ENCODE data around the gene VPS45.

The VPS45 gene

DNA sequence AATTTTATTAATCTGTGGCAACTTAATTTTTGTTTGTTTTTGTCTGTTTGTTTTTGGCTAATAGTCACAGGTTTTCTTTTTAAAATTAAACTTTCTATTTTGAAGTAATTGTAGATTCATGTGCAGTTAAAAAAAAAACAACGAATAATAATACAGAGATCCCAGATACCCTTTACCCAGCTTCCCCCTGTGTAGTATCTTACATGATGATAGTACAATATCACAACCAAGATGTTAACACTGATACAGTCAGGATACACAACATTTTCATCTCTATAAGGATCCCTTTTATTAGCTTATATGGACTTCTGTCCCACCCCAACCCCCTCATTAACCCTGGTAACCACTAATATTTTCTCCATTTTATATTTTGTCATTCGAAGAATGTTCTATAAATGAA lies 5.9 kb downstream of the VPS45 start:
- no peak for DNase-seq (ENCODE audit: low read depth in 3 of 3)

DNA sequence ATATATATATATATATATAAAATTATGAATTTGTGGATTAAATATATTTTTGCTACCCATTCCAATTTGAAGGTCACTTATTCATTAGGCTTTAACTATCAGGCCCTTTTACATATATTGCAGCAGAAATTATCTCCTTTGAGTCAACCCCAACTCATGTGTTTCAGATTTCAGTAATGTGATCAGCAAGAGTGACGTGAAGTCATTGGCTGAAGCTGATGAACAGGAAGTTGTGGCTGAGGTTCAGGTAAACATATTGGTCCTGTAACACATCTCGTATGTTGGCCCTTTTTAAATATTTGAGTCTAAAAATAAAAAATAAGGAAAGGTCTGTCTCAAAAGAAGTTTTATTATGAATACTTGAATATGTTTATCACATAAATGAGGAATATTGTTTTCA lies 8.5 kb downstream of the VPS45 start:
- no peak for DNase-seq (ENCODE audit: low read depth in 3 of 3)

DNA sequence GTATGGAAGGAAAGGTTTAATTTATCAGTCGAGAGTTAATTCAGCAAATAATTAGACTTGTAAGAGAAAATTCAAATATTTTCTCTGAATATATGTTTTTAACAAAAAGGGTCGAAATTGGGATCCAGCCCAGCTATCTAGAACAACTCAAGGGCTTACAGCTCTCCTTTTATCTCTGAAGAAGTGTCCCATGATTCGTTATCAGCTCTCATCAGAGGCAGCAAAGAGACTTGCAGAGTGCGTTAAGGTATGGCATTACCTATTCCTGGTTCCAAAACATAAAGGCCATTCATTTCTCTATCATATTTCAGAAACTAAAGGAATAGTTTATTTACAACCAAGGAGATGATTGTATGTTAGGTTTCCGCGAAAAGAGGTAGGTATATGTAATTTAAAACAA lies 9.4 kb downstream of the VPS45 start:
- DNase-seq (ENCODE audit: low read depth in 3 of 3), result no peak

DNA sequence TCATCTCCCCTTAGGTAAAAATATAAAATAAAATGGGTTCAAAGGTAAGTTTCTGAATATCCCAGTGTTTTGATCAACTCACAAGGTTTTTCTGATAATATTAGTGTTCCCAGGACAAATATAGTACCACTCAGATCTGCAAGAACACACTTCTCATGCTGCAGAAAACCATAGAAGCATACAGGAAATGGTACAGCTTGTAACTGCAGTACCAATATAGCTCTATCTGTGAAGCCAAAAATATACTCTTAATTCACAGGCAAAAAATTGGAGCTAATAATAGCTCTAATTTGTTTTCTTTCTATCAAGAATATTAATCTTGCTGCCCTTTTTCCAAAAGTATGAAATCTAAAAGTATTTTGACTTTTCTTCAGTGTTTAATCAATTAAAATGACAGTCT lies 13.2 kb downstream of the VPS45 start:
- DNase-seq (ENCODE audit: low read depth in 3 of 3), result no peak

DNA sequence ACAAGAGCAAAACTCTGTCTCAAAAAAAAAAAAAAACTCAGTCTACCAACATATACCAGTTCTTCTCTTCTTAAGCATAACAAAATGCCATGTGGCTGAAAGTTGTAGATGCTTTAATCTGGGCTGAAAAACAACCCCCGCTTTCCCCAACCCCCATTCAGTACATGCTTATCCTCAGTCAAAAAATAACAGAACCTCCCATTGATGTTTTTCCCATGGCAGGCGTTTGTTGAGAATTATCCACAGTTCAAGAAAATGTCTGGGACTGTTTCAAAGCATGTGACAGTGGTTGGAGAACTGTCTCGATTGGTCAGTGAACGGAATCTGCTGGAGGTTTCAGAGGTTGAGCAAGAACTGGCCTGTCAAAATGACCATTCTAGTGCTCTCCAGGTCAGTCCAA lies 14.9 kb downstream of the VPS45 start:
- DNase-seq (ENCODE audit: low read depth in 3 of 3), result no peak

DNA sequence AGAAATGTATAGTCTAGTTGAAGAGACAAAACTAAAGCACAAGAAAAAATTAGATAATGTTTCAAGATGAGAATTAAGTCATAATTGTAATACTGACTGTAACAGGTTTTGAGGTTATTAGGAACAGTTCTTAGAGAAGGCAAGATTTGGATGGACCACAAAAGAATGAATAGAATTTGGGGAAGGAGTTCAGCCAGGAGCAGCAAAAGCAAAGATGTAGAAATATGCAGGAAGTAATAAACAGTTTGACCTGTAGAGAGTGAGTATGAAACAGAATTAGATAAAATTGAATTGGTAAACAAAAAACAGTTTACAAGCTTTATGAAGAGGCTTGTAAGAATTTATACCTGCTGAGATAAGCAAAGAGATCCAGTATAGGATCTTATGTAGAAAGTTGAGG lies 16.3 kb downstream of the VPS45 start:
- DNase-seq (ENCODE audit: low read depth in 3 of 3), result no peak

DNA sequence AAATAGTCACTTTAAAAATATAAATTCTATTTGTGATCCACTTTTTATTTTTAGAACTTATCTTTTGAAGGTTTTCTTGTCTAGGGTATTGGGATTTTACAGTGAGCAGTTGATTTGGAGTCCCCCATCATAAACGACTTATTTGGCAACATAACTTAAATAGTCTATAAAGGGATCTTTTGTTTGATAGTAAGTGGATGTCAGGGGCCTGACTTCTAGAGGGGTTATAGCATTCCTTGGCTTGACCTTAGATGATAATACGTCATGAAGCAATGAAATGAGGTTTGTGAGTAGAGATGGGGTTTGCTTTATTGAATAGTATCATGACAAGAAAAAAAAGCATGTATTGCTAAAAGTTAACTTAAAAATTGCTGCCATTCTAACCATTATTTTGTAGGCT lies 17.8 kb downstream of the VPS45 start:
- no peak for DNase-seq (ENCODE audit: low read depth in 3 of 3)

DNA sequence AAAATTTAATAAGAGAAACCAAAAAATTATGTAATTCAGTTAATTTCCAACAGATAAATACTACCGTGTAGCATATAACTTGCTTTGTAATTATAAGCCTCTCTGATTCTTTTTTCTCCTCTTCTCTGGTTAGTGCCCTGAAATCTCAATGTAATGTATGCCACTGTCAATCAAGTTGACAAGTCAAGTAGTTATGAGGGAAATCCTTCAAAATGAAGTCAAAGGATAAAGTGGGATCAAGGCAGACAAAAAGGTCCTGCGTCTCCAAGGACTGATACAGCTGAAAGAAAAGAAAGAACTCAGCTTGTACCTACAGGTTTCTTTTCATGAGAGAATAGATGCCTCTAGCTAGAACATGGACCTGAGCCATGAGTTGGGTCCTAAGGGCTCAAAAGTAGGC lies 19.8 kb downstream of the VPS45 start:
- DNase-seq (ENCODE audit: low read depth in 3 of 3), result no peak

DNA sequence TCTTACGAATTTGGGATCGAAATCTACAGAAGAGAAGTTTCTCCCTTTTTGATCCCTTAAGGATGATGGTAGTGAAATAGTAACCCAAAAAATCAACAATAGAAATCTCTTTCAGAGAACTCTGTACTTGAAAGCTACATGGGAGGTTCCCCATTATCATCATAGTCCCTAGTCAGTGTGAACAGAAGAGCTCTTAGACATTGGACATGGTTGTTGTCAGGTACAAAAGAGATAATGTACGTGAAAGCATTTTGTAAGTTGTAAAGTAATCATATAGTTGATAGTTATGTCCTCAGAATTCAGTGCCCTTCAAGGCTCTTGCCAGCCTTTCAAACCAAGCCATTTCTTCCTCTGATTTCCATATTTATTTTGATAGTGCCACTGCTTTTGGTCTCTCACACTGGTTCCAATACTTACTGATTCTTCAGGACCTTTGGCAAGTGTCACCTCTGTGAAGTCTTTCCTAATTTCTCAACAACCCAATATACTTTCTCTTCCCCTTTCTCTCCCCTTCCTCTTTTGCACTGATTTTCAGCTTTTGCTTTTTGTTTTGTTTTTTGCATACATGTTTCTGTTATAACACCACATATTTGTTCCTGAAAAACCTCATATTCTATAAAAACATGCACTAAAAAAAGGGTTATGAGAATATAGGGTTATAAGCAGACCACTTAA lies 22.4 kb downstream of the VPS45 start:
- DNase-seq (ENCODE audit: low read depth in 3 of 3), result no peak

DNA sequence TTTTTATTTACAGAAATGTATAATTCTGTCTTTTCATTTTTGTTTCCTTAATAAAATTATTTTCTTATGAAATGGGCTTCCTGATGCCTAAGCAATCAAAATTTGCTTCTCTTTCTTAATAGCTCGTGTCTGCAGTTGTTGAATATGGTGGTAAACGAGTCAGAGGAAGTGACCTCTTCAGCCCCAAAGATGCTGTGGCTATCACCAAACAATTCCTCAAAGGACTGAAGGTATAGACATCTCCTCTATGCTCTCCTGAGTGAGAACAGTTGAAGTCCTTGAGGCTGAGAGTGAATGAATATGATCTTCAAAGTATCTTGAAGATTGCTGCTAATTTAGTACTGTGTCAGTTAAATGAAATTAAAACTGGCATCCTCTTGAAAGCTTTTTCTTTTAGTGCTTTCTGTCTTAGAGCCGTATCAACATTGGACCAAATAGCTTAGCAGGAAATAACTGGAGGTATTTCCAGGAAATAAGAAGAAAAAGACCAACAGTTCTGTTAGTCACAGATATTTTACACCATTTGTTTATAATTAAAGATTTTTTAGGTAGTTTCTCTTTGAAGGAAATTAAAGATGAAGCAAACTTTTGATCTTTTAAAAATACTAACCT lies 24.7 kb downstream of the VPS45 start:
- no peak for DNase-seq (ENCODE audit: low read depth in 3 of 3)

DNA sequence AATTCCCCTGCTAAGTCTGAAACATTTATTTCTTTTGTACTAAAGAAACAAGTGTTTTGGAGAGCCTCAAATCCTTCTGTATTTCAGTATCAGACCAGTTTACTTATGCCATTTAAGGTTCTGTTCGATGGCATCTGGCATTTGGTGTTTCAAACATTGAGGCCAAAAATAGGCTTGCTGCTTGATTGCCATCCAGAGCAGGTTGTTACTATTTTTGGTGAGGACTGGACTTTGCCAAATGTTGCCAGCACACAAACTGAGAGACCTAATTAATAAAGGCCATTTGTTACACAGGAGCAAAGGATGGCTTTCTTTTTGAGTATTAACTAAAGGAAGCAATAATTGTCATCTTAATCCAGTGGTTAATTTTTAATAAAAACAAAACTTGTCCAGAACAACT lies 26.2 kb downstream of the VPS45 start:
- no peak for DNase-seq (ENCODE audit: low read depth in 3 of 3)

DNA sequence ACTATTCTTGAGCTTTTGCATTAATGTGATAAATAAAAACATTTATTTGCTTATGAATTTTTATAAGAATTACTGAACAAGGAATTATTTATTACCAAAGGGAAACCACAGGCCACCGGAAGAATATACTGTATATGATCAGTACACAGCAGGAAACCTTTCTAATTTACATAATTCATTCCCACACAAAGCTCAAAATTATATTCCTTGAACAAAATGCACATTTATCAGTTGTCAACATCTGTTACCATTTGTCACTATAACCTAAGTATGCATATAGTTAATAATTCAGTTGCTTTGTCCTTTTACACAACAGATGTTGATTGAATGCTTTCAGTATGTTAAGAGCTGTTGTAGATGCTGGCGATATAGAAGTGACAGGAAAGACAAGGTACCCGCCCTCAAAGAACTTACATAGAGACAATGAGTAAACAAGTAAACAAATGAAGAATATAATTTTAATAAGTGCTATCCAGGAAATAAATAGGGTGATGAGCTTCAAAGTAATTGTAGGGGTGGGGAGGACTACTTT lies 27.2 kb downstream of the VPS45 start:
- DNase-seq (ENCODE audit: low read depth in 3 of 3), result no peak

DNA sequence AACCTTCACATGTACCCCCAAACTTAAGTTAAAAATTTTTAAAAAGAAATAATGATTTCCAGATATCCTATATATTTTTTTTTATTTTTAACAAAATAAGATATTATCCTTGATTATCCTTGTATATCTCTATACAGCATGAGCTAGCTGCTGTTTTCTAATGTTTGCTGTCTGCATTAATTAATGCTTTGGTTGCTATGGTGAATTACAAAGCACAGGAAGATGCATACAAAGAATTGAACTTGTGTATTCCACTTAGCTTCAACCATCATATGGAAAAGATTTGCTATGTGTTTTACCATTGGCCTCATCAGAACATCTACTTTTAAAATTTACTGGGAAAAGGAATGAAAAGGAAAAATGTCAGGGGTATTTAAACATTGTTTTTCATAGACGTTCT lies 35.4 kb downstream of the VPS45 start:
- DNase-seq (ENCODE audit: low read depth in 3 of 3), result no peak

DNA sequence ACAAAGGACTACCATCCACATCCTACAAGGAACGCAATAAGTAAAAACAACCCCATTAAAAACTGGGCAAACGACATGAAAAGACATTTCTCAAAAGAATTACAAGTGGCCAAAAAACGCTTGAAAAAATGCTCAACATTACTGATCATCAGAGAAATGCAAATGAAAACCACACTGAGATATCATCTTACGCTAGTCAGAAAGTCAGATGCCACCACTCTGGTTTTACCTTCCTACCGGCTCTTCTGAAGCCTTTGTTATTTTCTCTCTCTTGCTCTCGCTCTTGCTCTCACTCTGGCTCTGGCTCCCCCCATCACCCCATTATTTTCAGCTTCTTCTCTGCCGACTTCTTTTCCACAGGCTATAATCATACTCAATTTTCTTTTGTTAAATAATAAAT lies 38.8 kb downstream of the VPS45 start:
- no peak for DNase-seq (ENCODE audit: low read depth in 3 of 3)

DNA sequence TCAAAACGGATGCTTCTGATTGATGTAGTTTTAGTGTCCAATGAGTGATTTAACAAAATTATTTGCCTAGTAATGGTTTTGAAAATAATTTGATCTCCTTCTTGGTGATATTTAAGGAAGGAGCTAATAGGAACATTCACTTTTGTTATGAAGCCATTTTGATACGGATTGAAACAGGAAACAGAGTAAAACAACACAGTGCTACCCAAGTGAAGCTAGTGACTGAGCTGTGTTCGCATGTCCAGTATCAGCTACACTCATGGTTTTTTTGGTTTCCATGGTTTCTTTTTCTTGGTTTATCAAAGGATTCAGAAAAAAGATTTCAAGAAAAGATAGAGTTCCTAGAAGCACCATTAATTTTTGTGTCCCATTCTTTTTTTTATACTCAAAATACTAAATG lies 42.0 kb downstream of the VPS45 start:
- DNase-seq (ENCODE audit: low read depth in 3 of 3), result no peak

DNA sequence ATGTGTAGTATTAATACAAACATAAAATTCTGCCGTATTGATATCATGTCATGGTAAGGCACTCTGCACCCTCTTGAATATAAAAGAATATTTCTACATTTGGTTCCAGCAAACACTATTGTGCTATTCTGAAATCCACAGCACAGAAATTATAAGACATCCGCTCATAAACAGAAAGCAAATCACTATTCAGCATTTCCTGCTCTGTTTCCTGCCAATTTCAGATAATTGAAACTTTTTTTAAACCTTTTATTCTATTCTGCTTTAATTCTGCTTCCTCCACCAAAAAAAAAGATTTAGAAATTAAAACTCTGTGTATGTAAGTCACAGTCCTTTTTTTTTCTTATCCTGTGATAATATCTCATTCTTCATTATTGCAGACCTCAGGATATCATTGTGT lies 42.5 kb downstream of the VPS45 start:
- DNase-seq (ENCODE audit: low read depth in 3 of 3), result no peak

DNA sequence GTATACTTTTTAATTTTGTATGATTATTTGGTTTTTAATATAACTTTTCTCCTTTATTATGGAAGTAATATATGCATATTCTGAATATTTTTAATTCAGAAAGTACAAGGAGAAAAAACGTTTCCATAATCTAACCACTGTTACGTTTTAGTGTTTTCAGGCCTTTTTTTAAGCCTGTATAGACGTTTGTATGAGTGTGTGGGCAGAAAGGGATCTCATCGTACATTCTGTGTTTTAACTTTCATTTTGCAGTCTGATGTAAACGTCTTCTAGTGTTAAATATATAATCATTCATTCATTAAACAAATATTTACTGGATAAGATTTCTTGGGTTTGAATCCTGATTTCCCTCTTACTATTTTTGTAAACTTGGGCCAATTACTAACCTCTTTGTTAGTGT lies 44.1 kb downstream of the VPS45 start:
- DNase-seq (ENCODE audit: low read depth in 3 of 3), result no peak

DNA sequence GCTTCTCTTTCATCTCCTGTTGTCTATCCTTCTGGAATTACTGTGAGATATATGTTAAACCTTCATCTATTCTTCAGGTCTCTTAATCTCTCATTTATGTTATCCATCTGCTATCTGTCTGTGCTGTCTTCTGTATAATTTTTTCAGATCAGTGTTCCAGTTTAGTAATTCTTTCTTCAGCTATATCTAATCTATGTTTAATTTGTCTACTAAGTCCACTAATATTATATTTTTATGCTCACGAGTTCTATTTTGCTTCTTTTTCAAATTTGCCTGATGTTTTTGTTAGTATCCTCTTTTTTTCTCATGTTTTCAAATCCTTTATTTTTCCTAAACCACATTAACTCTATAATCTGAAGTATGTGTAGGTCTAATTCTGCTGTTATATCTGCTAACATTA lies 47.5 kb downstream of the VPS45 start:
- no peak for DNase-seq (ENCODE audit: low read depth in 3 of 3)

DNA sequence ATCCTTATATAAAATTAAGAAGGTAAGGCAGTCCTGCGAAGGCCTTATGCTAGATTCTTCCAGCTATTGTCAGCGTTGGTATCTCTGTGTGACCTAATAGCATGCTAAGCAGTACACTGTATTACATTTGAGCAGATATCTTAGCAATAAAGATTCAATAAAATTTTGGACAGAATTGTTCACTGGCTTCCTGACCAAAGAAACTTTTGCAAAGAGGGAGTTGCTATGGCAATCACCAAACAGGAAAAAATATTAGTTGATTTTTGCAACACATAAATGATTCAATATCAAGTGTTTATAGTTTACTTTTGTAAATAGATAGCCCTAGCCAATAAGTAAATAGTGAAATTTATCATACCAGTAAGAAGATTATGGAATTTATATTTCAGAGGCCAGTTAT lies 51.1 kb downstream of the VPS45 start:
- no peak for DNase-seq (ENCODE audit: low read depth in 3 of 3)

DNA sequence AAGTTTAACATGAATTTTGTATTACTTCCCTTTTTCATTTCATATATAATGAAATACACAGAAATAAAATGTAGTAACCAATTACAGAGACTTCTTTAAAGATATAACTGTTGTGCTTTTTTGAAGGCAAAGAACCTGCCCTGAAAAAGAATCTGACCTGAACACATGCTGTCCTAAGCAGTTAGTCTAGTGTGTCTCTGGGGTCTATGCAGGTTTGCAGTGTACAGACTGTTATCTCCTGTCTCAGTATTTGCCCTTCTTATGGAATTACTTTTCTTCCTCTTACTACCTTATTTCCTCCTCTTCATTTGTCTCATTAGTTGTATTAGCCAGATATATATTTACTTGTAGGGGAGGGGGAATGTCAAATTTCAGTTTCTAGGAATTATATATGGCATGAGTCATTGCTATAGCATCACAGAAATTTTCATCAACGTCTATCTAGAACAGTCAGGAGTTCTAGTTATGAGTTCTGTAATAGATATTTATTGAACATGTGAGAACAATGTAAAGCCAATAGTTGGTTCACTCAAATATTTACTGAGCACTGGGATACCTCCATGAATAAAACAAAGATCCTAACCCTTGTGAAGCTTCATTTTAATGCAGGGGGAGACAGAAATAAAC lies 53.8 kb downstream of the VPS45 start:
- no peak for DNase-seq (ENCODE audit: low read depth in 3 of 3)

DNA sequence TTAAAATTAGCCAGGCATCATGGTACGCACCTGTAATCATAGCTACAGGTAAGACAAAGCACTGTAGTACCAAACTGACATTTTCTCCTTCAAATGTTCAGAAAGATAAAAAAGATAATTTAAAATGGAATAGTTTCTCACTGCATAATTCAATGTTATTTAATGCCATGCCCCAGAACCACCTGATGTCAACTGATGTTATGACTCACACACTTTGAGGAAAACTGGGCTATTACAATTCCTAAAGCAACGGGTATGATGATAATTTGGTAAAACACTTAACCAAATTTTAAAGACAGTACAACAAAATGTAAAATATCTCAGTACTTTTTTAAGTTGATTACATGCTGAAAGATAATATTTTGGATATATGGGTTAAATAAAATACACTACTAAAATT lies 59.2 kb downstream of the VPS45 start:
- no peak for DNase-seq (ENCODE audit: low read depth in 3 of 3)

DNA sequence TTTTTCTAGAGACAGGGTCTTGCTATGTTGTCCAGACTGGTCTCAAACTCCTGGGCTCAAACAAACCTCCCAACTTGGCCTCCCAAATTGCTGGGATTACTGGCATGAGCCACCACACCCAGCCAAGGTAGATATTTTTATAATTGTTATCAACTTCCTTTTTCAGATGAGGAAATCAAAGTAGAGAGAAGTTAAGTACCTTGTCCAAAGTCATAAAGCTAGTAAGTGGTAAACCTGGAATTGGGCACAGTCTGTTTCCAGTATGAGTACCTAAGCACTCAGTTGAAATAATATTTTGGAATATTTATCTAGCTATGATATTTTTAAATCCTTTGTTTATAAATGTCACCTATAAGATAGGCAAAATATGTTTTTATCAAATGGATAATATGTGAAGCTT lies 59.9 kb downstream of the VPS45 start:
- no peak for DNase-seq (ENCODE audit: low read depth in 3 of 3)

DNA sequence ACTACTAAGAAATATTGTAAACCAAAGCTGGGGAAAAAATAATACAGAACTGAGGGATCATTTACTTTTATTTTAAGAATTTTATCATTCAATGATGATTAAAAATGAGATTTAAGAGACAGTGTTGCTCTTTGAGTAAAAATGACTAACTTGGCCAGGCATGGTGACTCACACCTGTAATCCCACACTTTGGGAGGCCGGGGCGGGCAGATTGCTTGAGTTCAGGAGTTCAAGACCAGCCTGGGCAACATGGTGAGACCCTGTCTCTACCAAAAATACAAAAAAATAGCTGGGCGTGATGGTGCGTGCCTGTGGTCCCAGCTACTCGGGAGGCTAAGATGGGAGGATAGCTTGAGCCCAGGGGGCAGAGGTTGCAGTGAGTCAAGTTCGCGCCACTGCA lies 60.3 kb downstream of the VPS45 start:
- no peak for DNase-seq (ENCODE audit: low read depth in 3 of 3)

Measured in stimulated activated CD4-positive, alpha-beta T cell treated with anti-CD3 and anti-CD28 coated beads, TNF-alpha, amount 100 ng/mL, for 4 hours (primary cell).